K562 (cell line): Measurements from ENCODE around the gene ANKRD10.

Source experiments
- BDP1 ChIP-seq: IDR thresholded peaks from 3 replicates; pipeline ENCODE4 v1.6.1; 2011; ENCODE audit not compliant: insufficient read length, insufficient read depth
- BRD4 ChIP-seq: fragments of 200-600 bp; sonication (generic); IDR thresholded peaks from 2 replicates; pipeline ENCODE4 v1.6.1; 2017; ENCODE audit warnings: inconsistent platforms
- ELK1 ChIP-seq: sonication (generic); formaldehyde crosslinking; IDR thresholded peaks from 2 replicates; pipeline ENCODE4 v1.8.1; 2022; ENCODE audit warnings: missing genetic modification reagents
- GATA2 ChIP-seq: sonication (generic); formaldehyde crosslinking; IDR thresholded peaks from 2 replicates; pipeline ENCODE4 v1.4.0; 2020; ENCODE audit warnings: mild to moderate bottlenecking, missing genetic modification reagents
- MGA ChIP-seq: fragments of 450-650 bp; IDR thresholded peaks from 2 replicates; pipeline ENCODE4 v1.6.1; 2016; ENCODE audit warnings: mild to moderate bottlenecking, moderate library complexity
- POLR2A ChIP-seq: fragments of 450-650 bp; conservative IDR thresholded peaks from 2 replicates; pipeline ENCODE4 v1.6.1; 2016
- SETDB1 ChIP-seq: IDR thresholded peaks from one replicate; pipeline ENCODE4 v1.6.1; 2012; ENCODE audit warnings: low read length, control low read depth, inconsistent platforms
- SREBF2 ChIP-seq: sonication (generic); formaldehyde crosslinking; IDR thresholded peaks from 2 replicates; pipeline ENCODE4 v1.4.0; 2020; ENCODE audit warnings: mild to moderate bottlenecking, missing genetic modification reagents
- TAF1 ChIP-seq: IDR thresholded peaks from 2 replicates; pipeline ENCODE4 v1.6.1; 2011; ENCODE audit warnings: mild to moderate bottlenecking, low read length, moderate library complexity; ENCODE audit not compliant: insufficient read depth, control insufficient read depth, severe bottlenecking; ENCODE audit errors: extremely low read depth
- TRIM28 ChIP-seq: fragments of 450-650 bp; IDR thresholded peaks from 2 replicates; pipeline ENCODE4 v1.6.1; 2017
- XRCC4 ChIP-seq: IDR thresholded peaks from one replicate; pipeline ENCODE4 v1.6.1; 2011; ENCODE audit not compliant: insufficient read depth, insufficient read length; ENCODE audit errors: extremely low read depth
- ZBTB7A ChIP-seq: IDR thresholded peaks from 2 replicates; pipeline ENCODE4 v1.6.1; 2011; ENCODE audit warnings: low read depth, mild to moderate bottlenecking, low read length, moderate library complexity, borderline replicate concordance; ENCODE audit not compliant: control insufficient read depth
- ZNF318 ChIP-seq, 2 experiments: fragments of 450-650 bp; IDR thresholded peaks; 2 replicates each; pipeline ENCODE4 v1.6.1; 2016; ENCODE audit warnings: mild to moderate bottlenecking in 2 of 2, borderline replicate concordance in 1 of 2, low read depth in 1 of 2, moderate library complexity in 1 of 2
- ZNF644 ChIP-seq: fragments of 200-800 bp; sonication (Bioruptor generic); IDR thresholded peaks from 2 replicates; pipeline ENCODE4 v1.6.1; 2016; ENCODE audit warnings: low read depth, missing genetic modification characterization, missing compliant biosample characterization

GRCh38 chr13:110920038-110920437 lies 5.2 kb upstream of the ANKRD10 start:
- no peak for TF ChIP-seq ZNF644
- no peak for TF ChIP-seq ELK1 (CRISPR knock-in tag)
- TF ChIP-seq ZNF318 (IDR thresholded peaks at IDR 0.05; ENCODE audit: borderline replicate concordance in 1 of 2, low read depth in 1 of 2) = no peak
- TF ChIP-seq TRIM28 = no peak
- no peak for TF ChIP-seq BRD4
- no peak for TF ChIP-seq SETDB1
- no peak for TF ChIP-seq SREBF2 (CRISPR knock-in tag)
- no peak for TF ChIP-seq ZBTB7A
- TF ChIP-seq POLR2A = no peak
- no peak for TF ChIP-seq GATA2 (CRISPR knock-in tag)
- TF ChIP-seq MGA = no peak
- no peak for TF ChIP-seq XRCC4
- no peak for TF ChIP-seq BDP1
- no peak for TF ChIP-seq TAF1
